Stimulated activated CD4-positive, alpha-beta T cell treated with anti-CD3 and anti-CD28 coated beads, Interleukin-1b, Interleukin-23, amount 100 ng/mL, for 48 hours (primary cell): ENCODE data around the gene USP31.

Experiments used
- DNase-seq: peaks from one replicate; pipeline ENCODE4 v3.0.0-alpha.2; 2020

USP31 gene, protein sequence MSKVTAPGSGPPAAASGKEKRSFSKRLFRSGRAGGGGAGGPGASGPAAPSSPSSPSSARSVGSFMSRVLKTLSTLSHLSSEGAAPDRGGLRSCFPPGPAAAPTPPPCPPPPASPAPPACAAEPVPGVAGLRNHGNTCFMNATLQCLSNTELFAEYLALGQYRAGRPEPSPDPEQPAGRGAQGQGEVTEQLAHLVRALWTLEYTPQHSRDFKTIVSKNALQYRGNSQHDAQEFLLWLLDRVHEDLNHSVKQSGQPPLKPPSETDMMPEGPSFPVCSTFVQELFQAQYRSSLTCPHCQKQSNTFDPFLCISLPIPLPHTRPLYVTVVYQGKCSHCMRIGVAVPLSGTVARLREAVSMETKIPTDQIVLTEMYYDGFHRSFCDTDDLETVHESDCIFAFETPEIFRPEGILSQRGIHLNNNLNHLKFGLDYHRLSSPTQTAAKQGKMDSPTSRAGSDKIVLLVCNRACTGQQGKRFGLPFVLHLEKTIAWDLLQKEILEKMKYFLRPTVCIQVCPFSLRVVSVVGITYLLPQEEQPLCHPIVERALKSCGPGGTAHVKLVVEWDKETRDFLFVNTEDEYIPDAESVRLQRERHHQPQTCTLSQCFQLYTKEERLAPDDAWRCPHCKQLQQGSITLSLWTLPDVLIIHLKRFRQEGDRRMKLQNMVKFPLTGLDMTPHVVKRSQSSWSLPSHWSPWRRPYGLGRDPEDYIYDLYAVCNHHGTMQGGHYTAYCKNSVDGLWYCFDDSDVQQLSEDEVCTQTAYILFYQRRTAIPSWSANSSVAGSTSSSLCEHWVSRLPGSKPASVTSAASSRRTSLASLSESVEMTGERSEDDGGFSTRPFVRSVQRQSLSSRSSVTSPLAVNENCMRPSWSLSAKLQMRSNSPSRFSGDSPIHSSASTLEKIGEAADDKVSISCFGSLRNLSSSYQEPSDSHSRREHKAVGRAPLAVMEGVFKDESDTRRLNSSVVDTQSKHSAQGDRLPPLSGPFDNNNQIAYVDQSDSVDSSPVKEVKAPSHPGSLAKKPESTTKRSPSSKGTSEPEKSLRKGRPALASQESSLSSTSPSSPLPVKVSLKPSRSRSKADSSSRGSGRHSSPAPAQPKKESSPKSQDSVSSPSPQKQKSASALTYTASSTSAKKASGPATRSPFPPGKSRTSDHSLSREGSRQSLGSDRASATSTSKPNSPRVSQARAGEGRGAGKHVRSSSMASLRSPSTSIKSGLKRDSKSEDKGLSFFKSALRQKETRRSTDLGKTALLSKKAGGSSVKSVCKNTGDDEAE (N-terminal part only)

DNA sequence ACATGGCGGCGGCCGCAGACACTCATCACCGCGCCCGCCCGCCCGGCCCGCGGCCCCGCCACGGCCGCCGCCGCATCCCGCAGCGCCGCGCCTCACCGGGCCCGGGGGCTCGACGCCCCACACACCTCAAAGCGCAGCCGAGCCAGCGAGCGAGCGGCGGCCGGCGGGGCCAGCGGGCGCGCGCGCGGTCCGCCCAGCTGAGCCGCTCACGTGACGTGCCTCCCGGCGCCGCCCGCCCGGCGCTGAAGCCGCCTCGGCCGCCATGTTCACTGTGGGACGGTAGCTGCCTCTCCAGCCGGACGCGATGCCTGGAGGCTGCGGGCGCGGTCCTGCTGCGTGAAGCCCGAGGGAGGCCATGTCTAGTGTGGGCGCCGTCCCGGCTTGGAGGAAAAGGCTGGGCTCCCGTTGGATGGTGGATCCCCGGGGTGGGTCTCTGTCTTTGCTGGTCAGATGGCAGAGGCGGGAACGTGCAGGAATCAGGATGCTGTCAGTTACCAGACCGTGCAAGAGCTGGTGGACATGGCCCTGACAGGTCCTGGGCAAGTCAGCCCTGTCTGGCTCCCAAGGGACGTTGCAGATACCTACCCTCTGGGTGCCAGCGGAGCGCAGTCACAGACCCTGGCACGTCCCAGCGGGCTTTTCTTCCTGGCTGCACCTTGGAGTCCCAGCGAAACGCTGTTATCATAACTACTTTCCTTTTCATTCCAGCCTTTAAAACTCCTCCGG, at the start of gene USP31:
Gene USP31 (minus strand): TSS at position 186 of the 726 bp plus-strand sequence. CDS start 182 bp downstream, at position 4.
- peak; percentile 91 for DNase-seq

DNA sequence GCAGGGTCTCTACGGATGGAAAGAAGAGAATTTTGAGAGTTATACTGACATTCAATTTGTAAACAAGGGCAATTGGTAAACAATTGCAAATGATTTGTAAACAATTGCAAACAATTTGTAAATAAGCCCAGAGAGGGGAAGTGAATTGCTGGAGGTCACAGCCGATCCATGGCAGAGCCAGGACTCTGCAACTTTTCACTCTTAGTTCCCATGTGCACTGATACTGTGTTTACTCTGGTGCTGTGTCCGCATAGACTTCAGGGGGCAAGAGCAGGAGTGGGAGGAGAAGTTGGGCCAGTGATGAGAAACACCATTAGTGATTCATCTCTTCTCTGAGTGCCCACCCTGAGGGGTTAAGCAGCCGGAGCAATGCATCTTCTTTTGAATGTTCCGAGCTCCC, 47.3 kb upstream of the USP31 start:
- no peak for DNase-seq

DNA sequence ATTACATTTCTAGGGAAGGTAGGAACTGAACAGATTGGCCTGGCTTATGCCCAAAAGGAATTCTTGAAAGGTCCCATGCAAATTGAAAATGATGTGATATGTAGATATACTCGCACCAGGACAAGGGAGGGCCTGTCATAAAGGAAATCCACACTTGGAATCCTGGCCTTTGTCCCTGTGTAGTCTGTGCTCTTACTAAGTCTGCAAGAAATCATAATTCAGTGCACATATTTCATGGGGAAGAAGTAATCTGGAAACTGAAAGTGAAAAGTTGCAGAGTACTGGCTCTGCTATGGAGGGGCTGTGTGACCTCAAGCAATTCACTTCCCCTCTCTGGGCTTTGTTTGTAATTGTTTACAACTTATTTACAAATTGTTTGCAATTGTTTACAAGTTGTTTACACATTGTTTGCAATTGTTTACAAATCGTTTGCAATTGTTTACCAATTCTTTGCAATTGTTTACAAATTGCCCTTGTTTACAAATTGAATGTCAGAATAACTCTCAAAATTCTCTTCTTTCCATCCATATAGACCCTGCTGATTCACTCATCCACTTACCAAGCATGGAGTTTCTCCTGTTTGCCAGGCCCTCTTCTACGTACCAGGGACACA, 46.2 kb upstream of the USP31 start:
- DNase-seq: no peak

DNA sequence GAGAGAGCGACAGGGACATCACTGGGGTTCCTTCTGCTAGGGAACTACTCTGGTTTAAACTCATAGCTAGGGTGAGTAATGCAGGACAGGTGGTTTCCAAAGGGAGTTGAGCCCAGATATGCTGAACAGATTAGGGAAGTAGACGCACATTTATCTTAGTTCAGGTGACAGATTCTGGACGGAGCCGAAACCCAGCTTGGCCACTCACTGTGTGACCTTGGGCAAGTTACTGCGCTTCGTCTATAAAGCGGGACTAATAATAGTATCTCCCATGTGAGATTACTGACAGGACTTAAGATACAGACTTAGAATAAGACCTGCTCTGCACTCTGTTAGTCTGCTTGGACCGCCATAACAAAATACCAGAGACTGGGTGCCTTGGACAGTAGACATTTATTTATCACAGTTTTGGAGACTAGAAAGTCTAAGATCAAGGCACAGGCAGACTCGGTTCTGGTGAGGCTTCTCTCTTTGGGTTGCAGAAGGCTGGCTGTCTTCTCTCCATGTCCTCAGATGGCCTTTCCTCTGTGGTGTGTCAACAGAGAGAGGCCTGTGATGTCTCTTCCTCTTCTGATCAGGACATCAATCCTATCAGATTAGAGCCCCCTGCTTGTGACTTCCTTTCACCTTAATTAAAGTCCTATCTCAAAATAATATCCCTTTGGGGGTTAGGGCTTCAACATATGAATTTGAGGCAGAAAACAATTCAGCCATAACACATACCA, 45.4 kb upstream of the USP31 start:
- DNase-seq: no peak

DNA sequence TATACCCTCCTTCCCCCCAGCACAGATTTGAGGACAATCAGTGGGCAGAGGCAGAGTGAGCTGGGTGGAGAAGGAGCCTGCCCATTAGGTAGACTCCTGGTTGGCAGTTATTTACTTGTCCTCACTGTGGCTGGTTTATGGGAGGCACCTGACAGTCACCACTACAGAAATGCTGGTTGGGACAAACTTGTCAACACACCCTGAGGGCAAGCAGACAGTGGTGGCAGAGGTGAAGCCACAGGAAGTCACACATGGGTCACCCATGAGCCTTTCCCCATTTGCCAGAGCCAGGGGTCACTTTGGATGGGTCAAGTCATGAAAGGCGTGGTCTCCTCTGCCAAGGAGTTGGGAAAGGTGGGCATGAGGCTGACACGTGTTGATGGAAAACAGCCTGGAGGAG, 39.7 kb upstream of the USP31 start:
- no peak for DNase-seq

DNA sequence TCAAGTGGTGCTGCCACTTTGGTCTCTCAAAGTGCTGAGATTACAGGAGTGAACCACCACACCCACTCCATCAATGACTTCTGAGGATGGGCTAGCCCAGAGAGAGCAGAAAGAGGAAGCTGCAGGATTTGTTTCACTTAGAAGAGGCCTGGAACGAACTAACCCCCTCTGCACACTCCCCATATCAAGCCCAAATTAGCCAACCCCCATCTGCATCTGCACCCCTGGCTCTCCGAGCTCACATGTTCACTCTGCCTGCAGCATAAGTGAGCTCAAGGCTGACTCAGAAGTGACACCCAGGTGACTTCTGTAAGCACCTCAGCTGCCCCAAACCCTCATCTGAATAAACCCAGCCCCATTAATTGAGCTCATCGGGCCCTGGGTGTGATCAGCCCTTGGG, 38.1 kb upstream of the USP31 start:
- no peak for DNase-seq

DNA sequence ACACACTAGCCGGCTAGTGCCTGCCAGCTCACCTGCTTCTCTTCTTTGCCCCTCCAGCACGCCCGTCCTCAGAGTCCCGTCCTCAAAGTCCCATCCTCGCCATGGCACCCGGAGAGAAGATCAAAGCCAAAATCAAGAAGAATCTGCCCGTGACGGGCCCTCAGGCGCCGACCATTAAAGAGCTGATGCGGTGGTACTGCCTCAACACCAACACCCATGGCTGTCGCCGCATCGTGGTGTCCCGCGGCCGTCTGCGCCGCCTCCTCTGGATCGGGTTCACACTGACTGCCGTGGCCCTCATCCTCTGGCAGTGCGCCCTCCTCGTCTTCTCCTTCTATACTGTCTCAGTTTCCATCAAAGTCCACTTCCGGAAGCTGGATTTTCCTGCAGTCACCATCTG, 36.9 kb upstream of the USP31 start:
- no peak for DNase-seq

DNA sequence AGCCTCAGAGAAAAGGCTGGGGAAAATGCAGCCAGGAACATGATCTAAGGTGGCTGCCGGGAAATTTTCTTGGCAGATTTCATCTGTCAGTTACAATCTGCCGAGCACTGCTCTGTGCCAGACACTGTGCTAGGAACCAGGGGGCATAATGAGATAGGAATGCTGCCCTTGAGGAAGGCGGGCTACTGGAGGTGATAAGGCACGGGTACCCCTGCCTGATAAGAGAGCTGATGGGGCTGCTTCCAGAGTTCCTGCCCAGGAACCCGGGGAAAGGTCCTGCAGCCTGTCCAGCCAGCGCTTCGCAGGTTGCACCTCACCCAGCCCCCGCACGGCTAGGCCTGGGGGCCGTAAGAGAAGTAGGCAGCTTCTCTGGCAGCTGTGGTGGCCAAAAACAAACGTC, 36.4 kb upstream of the USP31 start:
- DNase-seq: no peak

DNA sequence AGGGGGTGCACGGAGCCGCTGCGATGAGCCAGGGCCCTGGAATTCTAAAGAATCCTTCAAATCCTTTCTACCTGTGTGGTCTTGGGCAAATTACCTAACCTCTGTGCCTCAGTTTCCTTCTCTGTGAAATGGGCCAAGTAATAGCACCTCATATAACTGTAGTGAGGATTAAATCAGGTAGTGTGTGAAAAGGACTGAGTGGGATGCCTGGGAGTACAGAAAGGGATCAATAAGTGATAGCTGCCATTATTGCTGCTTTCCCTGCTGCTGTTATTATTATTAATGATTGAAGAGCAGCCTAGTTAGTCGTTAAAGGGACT, 34.3 kb upstream of the USP31 start:
- no peak for DNase-seq

DNA sequence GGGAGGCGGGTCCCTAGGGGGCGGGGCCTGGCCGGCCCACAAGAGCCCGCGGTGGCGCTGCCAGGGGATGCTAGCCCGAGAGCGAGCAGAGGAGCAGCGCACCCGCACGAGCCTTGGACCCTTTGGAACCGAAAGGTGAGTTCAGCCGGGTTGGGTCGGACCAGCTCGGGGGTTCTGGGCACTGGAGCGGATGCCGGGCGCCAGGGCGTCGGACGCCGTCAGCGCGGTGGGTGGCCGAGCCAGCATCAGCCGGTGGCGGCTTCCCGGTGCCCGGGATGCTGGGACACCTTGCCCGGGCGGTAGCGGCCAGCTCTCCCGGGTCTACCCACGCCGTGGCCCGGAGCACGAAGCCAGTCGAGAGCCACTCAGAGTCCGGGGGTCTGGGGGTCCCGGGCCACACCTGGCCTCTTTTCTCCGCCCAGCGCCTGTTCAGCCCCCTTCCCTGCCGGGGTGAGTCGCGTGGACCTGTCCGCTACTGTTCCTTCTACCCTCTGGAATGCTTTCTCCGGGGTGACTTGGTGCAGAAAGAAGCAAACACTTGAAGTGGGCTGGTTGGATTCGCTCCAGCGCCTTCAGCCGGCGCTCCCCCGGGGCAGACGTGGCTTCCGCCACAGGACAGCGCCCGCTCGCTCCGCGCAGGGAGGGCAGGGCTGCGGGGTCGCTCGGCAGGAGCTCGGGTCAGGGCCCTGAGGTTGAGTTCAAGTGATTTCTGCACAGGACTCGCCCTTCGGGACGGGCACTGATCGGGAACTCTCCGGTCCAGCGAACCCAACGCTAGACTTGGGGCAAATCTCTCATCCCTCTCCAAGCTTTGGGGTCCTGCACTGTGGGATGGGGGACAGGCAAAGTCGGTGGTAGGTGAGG, 33.7 kb upstream of the USP31 start, which contains the start of gene SCNN1G:
Gene SCNN1G (plus strand): TSS at position 67 of the 864 bp plus-strand sequence. CDS start 3,527 bp downstream, outside the sequence.
- DNase-seq: no peak

DNA sequence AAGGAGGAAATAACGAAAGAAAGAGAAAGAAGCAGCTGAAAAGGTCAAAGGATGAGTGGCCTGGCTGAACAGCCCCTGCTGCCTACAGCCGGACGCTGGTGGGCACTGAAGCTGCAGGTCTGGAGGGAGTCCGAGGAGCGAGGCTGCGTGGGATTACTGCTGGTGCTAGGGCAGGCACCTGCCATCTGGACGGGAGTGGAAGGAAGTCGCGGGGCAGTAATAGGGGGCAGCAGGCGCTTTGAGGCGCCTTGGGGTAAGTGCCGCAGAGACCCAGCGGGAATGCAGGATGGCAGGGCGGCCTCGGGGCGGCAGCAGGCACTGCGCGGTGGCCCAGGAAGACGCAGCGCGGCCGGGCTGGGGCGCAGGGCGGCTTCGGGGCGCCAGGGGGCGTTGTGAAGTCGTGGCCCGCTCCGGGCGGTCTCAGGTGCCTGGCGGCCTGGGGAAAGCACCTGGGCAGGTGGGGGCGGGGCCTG, 33.0 kb upstream of the USP31 start:
- DNase-seq: peak; percentile 77

DNA sequence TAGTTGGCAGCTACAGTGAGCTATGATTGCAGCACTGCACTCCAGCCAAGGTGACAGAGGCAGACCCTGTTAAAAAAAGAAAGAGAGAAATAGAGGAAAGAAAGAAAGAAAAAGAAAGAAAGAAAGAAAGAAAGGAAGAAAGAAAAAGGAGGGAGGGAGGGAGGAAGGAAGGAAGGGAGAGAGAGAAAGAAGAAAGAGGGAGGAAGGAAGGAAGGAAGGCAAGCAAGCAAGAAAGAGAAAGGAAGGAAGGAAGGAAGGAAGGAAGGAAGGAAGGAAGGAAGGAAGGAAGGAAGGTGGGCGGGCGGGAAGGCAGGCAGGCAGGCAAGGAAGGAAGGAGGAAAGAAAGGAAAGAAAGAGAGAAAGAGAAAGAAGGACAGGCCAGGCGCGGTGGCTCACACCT, 32.3 kb upstream of the USP31 start:
- no peak for DNase-seq

DNA sequence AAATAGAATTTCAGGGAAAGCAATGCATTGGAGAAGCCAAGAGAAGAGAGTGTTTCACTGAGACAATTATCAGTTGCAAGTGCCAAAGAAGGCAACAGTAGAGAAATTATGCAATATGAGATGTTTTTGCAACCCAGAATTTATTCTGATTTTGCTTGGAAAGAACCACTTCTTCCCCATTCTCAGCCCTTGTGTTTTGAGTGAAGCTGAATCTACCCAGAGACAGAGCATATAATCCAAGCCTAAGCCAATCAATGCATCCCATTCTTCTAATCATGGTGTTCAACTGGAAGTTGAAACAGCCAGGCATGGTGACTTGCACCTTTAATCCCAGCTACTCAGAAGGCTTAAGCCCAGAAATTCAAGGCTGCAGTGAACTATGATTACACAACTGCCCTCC, 26.4 kb upstream of the USP31 start:
- no peak for DNase-seq

DNA sequence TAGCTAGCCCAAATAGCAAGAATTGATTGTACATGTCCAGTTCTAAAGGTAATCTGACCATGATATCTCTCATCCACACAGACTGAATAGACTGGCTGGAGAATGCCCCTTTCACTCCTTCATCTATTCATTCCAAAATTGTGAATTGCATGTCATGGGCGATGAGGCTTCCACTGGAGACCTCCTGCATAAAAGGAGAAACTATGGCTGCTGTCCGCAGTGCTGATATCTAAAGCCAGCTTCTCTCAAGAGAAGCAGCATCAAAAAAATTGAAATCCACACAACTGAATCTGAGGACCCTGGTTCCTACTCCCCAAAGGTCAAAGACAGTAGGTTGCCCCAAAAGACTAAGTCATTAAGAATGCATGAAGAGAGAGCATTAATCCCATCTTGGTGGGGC, 25.4 kb upstream of the USP31 start:
- no peak for DNase-seq

DNA sequence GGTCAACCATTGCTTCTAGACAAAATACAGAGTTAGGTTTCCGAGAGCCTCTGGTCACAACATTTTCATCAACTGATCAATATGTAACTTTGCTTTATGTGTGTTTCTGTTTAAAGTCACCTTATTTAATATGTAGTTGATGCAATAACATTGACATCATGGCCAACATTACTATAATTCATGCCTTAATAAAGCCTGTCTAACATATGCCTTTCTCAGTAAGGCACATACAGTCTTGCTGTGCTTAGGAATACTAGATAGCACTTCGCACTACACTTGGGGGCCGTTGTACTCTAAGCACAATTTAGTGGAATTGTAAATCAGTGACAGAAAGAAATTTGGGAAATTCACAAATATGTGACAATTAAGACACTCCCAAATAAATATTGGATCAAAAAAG, 23.7 kb upstream of the USP31 start:
- no peak for DNase-seq

DNA sequence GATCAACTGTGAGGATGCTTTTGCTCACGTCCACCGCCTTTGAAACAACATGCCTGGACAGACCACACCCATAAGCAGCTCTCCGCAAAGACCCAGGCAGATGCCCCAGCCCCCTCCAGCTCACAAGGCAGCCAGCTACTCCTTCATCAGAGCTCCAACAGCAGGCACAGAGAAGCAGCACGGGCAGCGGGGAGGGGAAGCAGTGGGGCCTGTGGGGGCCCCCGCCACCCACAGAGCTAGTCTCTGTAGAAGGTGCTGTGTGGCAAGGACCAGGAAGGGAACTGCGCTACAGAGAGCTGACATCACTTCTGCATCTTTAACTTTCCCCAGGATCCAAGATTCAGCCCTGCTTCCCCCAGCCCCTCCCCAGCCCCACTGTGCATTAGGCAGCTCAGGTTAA, 23.3 kb upstream of the USP31 start:
- DNase-seq: no peak

DNA sequence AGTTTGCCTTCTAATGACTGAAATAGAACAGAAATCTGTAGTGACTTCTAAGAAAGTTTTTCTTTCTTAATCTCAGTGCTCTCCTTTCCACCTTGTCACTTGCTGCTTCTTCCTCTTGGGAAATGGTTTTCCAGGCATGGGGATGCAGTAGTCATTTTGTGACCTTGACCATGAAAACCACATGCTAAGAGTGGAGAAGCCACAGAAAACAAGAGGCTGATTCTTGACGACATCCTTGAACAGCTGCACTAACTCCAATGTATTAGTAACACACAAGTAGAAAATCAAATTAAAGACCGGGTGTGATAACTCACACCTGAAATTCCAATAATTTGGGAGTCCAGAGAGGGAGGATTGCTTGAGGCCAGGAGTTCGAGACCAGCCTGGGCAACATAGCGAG, 15.5 kb upstream of the USP31 start:
- no peak for DNase-seq

DNA sequence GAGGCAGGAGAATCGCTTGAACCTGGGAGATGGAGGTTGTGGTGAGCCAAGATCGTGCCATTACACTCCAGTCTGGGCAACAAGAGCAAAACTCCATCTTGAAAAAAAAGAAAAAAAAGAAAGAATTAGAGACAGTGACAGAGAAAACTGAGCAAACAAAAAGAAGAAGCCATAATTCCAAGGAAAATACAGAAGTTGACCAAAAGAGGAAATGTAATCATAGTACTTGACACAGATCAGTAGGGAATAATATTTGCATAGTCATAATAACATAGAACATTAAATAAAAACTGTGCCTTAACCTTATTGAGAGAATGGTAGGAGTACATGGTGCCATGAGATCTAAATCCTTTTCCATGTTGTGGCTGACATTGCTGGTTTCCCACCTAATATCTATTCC, 14.7 kb upstream of the USP31 start:
- DNase-seq: no peak

DNA sequence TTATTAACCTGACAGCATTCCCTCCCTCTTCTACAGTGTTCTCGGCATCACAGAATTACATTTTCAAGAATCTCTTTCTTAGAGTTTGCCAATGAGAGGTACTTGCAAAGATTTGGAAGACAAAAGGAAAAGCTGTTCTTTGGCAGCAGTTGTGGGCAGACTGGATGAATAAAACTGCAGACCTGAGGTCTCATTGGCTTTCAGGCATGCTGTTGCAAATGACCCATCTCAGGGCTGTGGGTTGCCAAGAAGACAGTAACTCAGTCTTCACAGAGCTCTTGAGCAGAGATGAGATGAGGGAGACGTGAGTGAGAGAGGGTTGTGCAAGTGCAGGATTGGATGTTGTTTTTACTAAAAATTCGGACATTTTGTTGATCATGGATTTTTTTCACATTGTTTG, 11.3 kb upstream of the USP31 start:
- DNase-seq: no peak

DNA sequence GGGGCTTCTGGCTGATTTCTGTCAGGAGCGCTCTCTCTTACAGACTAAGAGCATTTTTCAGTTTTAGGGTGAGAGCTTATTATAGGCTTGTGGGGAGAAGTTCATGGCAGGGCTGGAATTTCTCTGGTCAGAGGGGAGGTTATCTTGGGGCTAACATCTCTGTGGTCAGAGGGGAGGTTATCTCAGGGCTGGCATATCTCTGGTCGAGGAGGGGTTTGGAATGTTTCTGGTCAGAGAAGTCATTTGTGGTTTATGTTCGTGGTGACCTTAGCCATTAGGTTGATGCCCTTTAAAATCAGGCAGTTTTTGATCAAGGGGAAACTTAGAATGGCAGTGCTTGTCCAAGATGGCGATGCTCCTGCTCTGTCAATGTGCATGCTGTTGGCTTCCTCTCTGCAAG, 10.8 kb upstream of the USP31 start:
- no peak for DNase-seq
